ENCODE data around the gene PCBP2. TPM values are rescaled to one million over a fixed set of nuclear protein-coding genes. Genes with fewer than 3 reads are reported as not detected.

The PCBP2 gene
- total and polyA plus RNA-seq, 2 experiments from 2014 or later, result 100 to 143 TPM

- H3K4me3 ChIP-seq, result peak overlapping the region; percentile 81
- H3K4me2 ChIP-seq (ENCODE audit: unreplicated experiment), result peak overlapping the region; percentile 91
- peaks cover 63% of the 10 kb centered on the region for H3K79me2 ChIP-seq (ENCODE audit: insufficient read depth)
Measured at GRCh38 chr12:53498235-53498630, 46.3 kb downstream of the PCBP2 start.

GRCh38 chr12:53499266-53500141 lies 47.6 kb downstream of the PCBP2 start, which contains the start of gene MAP3K12:
MAP3K12 (minus strand) TSS chr12:53499458; CDS start chr12:53487391, 12,067 bp downstream.
- H3K79me2 ChIP-seq (ENCODE audit: insufficient read depth), result peaks cover 62% of the 10 kb centered on the region
- no peaks in the 10 kb centered on the region for H3K9me3 ChIP-seq (ENCODE audit: low read depth)
- WGBS, 2 experiments (ENCODE audit: low coverage in 1 of 2, low lambda C conversion rate in 2 of 2, missing lambda C conversion rate in 2 of 2), result 1% methylated on average over 19 to 40 of the region's 51 CpGs
- peak; percentile 85 for DNase-seq
- no peak for TF ChIP-seq EZH2phosphoT487 (IDR thresholded peaks at IDR 0.05; ENCODE audit: insufficient read depth, low read depth)
- TF ChIP-seq EZH2 (IDR thresholded peaks at IDR 0.05; ENCODE audit: insufficient read depth, poor library complexity, severe bottlenecking), result no peak
- peaks cover 33% of the 10 kb centered on the region for H3K4me1 ChIP-seq (ENCODE audit: insufficient read depth)
- peak within 1 kb of the TSS; percentile 95 for H3K9ac ChIP-seq
- H4K20me1 ChIP-seq (ENCODE audit: insufficient read depth), result no peaks in the 10 kb centered on the region
- H3K4me3 ChIP-seq, result peak within 1 kb of the TSS; percentile 81
- no peaks in the 10 kb centered on the region for H3K27me3 ChIP-seq (replicated peaks; ENCODE audit: insufficient read depth)
- H3K36me3 ChIP-seq (ENCODE audit: low read depth), result no peaks in the 10 kb centered on the region
- H3K9me2 ChIP-seq (ENCODE audit: insufficient read depth), result no peaks in the 10 kb centered on the region
- H3F3A ChIP-seq (ENCODE audit: insufficient read depth), result peaks cover 21% of the 10 kb centered on the region
- peak within 1 kb of the TSS; percentile 70 for H2AFZ ChIP-seq
- H3K27ac ChIP-seq, result peak within 1 kb of the TSS; percentile 99
- in situ Hi-C loops (cut with MboI), result no loop called here
- H3K4me2 ChIP-seq (ENCODE audit: unreplicated experiment), result peak within 1 kb of the TSS; percentile 91

More at GRCh38 chr12:53498235-53498630, 46.3 kb downstream of the PCBP2 start:
- peaks cover 40% of the 10 kb centered on the region for H3K4me1 ChIP-seq (ENCODE audit: insufficient read depth)
- in situ Hi-C loops (cut with MboI), result no loop called here
- H3K27ac ChIP-seq, result no peak overlapping the region
- H3K9me2 ChIP-seq (ENCODE audit: insufficient read depth), result no peaks in the 10 kb centered on the region
- H2AFZ ChIP-seq, result no peak overlapping the region
- peaks cover 20% of the 10 kb centered on the region for H3F3A ChIP-seq (ENCODE audit: insufficient read depth)
- no peaks in the 10 kb centered on the region for H4K20me1 ChIP-seq (ENCODE audit: insufficient read depth)
- no peaks in the 10 kb centered on the region for H3K27me3 ChIP-seq (replicated peaks; ENCODE audit: insufficient read depth)
- H3K9ac ChIP-seq, result 0 out of 2 replicates have a peak overlapping the region, but pooled peaks have one; percentile 95
- no peaks in the 10 kb centered on the region for H3K36me3 ChIP-seq (ENCODE audit: low read depth)
- H3K9me3 ChIP-seq (ENCODE audit: low read depth), result no peaks in the 10 kb centered on the region
- no peak for DNase-seq
- TF ChIP-seq EZH2 (IDR thresholded peaks at IDR 0.05; ENCODE audit: insufficient read depth, poor library complexity, severe bottlenecking), result no peak
- no peak for TF ChIP-seq EZH2phosphoT487 (IDR thresholded peaks at IDR 0.05; ENCODE audit: insufficient read depth, low read depth)
- 69 to 81% methylated on average over 2 of the region's 2 CpGs for WGBS, 2 experiments (ENCODE audit: low coverage in 1 of 2, low lambda C conversion rate in 2 of 2, missing lambda C conversion rate in 2 of 2)

- Histone ChIP-seq H4K20me1 (ENCODE audit: insufficient read depth) (no peaks in the 10 kb centered on the region), H3K4me1 (ENCODE audit: insufficient read depth) (peaks cover 38% of the 10 kb centered on the region), H3K4me3 (peak overlapping the region; percentile 81), H3K9me2 (ENCODE audit: insufficient read depth) (no peaks in the 10 kb centered on the region), H3K9me3 (ENCODE audit: low read depth) (no peaks in the 10 kb centered on the region), H3K4me2 (ENCODE audit: unreplicated experiment) (peak overlapping the region; percentile 91), H3K9ac (peak overlapping the region; percentile 95), H3F3A (ENCODE audit: insufficient read depth) (peaks cover 26% of the 10 kb centered on the region), H3K36me3 (ENCODE audit: low read depth) (no peaks in the 10 kb centered on the region), H3K79me2 (ENCODE audit: insufficient read depth) (peaks cover 57% of the 10 kb centered on the region), H2AFZ (peak overlapping the region; percentile 70), H3K27me3 (replicated peaks; ENCODE audit: insufficient read depth) (no peaks in the 10 kb centered on the region), H3K27ac (peak overlapping the region; percentile 99)
- DNase-seq, result peak; percentile 86
- TF ChIP-seq EZH2 (IDR thresholded peaks at IDR 0.05; ENCODE audit: insufficient read depth, poor library complexity, severe bottlenecking) (no peak), EZH2phosphoT487 (IDR thresholded peaks at IDR 0.05; ENCODE audit: insufficient read depth, low read depth) (no peak)
- in situ Hi-C loops (cut with MboI), result no loop called here
- 1 to 4% methylated on average over 17 of the region's 17 CpGs for WGBS, 2 experiments (ENCODE audit: low coverage in 1 of 2, low lambda C conversion rate in 2 of 2, missing lambda C conversion rate in 2 of 2)
Measured at GRCh38 chr12:53500142-53500775, 48.4 kb downstream of the PCBP2 start.

GRCh38 chr12:53500776-53501614 lies 49.1 kb downstream of the PCBP2 start, which contains the start of gene TARBP2:
TARBP2 (plus strand) TSS chr12:53501283; CDS start chr12:53501409, 126 bp downstream.
- Histone ChIP-seq H3K27ac (peak within 1 kb of the TSS; percentile 99), H2AFZ (peak within 1 kb of the TSS; percentile 74), H3K9me3 (ENCODE audit: low read depth) (no peaks in the 10 kb centered on the region), H3K4me2 (ENCODE audit: unreplicated experiment) (peak within 1 kb of the TSS; percentile 91), H3K4me3 (peak within 1 kb of the TSS; percentile 81), H3K36me3 (ENCODE audit: low read depth) (no peaks in the 10 kb centered on the region), H3K9ac (peak within 1 kb of the TSS; percentile 95), H3K79me2 (ENCODE audit: insufficient read depth) (peaks cover 51% of the 10 kb centered on the region), H3K9me2 (ENCODE audit: insufficient read depth) (no peaks in the 10 kb centered on the region), H3K27me3 (replicated peaks; ENCODE audit: insufficient read depth) (no peaks in the 10 kb centered on the region), H3F3A (ENCODE audit: insufficient read depth) (peaks cover 29% of the 10 kb centered on the region), H3K4me1 (ENCODE audit: insufficient read depth) (peaks cover 42% of the 10 kb centered on the region), H4K20me1 (ENCODE audit: insufficient read depth) (no peaks in the 10 kb centered on the region)
- 0 to 1% methylated on average over 70 to 72 of the region's 74 CpGs for WGBS, 2 experiments (ENCODE audit: low coverage in 1 of 2, low lambda C conversion rate in 2 of 2, missing lambda C conversion rate in 2 of 2)
- in situ Hi-C loops (cut with MboI), result no loop called here
- no peak for TF ChIP-seq EZH2 (IDR thresholded peaks at IDR 0.05; ENCODE audit: insufficient read depth, poor library complexity, severe bottlenecking)
- TF ChIP-seq EZH2phosphoT487 (IDR thresholded peaks at IDR 0.05; ENCODE audit: insufficient read depth, low read depth), result no peak
- DNase-seq, result peak; percentile 100

All from GM23248 (cell line).